SH-SY5Y (cell line): ENCODE results near the gene CCR4.

ENCODE experiments used
- GATA2 ChIP-seq: IDR thresholded peaks from 2 replicates; pipeline ENCODE4 v1.6.1; 2011; ENCODE audit warnings: mild to moderate bottlenecking, low read depth, low read length
- GATA3 ChIP-seq: IDR thresholded peaks from 2 replicates; pipeline ENCODE4 v1.6.1; 2011; ENCODE audit warnings: low read depth, mild to moderate bottlenecking, low read length, moderate library complexity

- TF ChIP-seq GATA2: no peak
- TF ChIP-seq GATA3: no peak
Measured at GRCh38 chr3:32992310-32992686, 40.9 kb downstream of the CCR4 start.
